ENCODE data around the gene PDE6H. TPM values are rescaled to one million over a fixed set of nuclear protein-coding genes. Genes with fewer than 3 reads are reported as not detected.

PDE6H gene
- total RNA-seq, 4 donors from 2014 or later, result not detected

- Histone ChIP-seq H3K9me3 (no peaks in the 10 kb centered on the region), H3K4me3 (no peak overlapping the region), H3K27ac (peak overlapping the region in 3 of 4 donors; percentile 41 to 68 (median 67)), H3K4me1 (peaks cover 9 to 24% (median 12%) of the 10 kb centered on the region in 3 donors), H3K27me3 (no peaks in the 10 kb centered on the region), H3K36me3 (no peaks in the 10 kb centered on the region)
- no peak for TF ChIP-seq EP300 (IDR thresholded peaks at IDR 0.05)
- TF ChIP-seq CTCF (IDR thresholded peaks at IDR 0.05), result no peak
- TF ChIP-seq POLR2AphosphoS5 (IDR thresholded peaks at IDR 0.05), result no peak
- TF ChIP-seq POLR2A (IDR thresholded peaks at IDR 0.05), result no peak
- 46 to 63% methylated on average over 3 of the region's 3 CpGs for WGBS, 2 donors (ENCODE audit: low coverage in 1 of 2)
- no peak for ATAC-seq
Observed at GRCh38 chr12:14994610-14995009, 21.8 kb downstream of the PDE6H start.

- H3K36me3 ChIP-seq, result no peaks in the 10 kb centered on the region
- H3K27me3 ChIP-seq, result no peaks in the 10 kb centered on the region
- peak overlapping the region in 3 of 4 donors; percentile 41 to 68 (median 67) for H3K27ac ChIP-seq
- ATAC-seq, result peak; percentile 6
- H3K4me3 ChIP-seq, result no peak overlapping the region
- H3K4me1 ChIP-seq, result peaks cover 9 to 24% (median 12%) of the 10 kb centered on the region in 3 donors
- 87 to 90% methylated on average over 3 of the region's 3 CpGs for WGBS, 2 donors (ENCODE audit: low coverage in 1 of 2)
- TF ChIP-seq EP300 (IDR thresholded peaks at IDR 0.05), result no peak
- TF ChIP-seq CTCF (IDR thresholded peaks at IDR 0.05), result peak; percentile 51 to 74 (median 64)
- no peak for TF ChIP-seq POLR2A (IDR thresholded peaks at IDR 0.05)
- H3K9me3 ChIP-seq, result no peaks in the 10 kb centered on the region
Observed at GRCh38 chr12:14995583-14996425, 23.0 kb downstream of the PDE6H start.

GRCh38 chr12:14997998-14998397 lies 25.2 kb downstream of the PDE6H start:
- Histone ChIP-seq H3K9me3 (no peaks in the 10 kb centered on the region), H3K4me1 (peaks cover 14 to 38% (median 18%) of the 10 kb centered on the region in 3 donors), H3K36me3 (no peaks in the 10 kb centered on the region), H3K27ac (no peak overlapping the region), H3K4me3 (no peak overlapping the region), H3K27me3 (no peaks in the 10 kb centered on the region)
- no peak for ATAC-seq
- no peak for TF ChIP-seq POLR2AphosphoS5 (IDR thresholded peaks at IDR 0.05)
- no peak for TF ChIP-seq CTCF (IDR thresholded peaks at IDR 0.05)
- TF ChIP-seq EP300 (IDR thresholded peaks at IDR 0.05), result no peak
- whole genome bisulfite sequencing, 2 donors (ENCODE audit: low coverage in 1 of 2), result 77 to 97% methylated on average over 3 of the region's 3 CpGs

- peaks cover 14 to 38% (median 18%) of the 10 kb centered on the region in 3 donors for H3K4me1 ChIP-seq
- 38 to 69% methylated on average over 2 of the region's 2 CpGs for WGBS, 2 donors (ENCODE audit: low coverage in 1 of 2)
- H3K9me3 ChIP-seq, result no peaks in the 10 kb centered on the region
- H3K4me3 ChIP-seq, result no peak overlapping the region
- H3K36me3 ChIP-seq, result no peaks in the 10 kb centered on the region
- no peak for TF ChIP-seq CTCF (IDR thresholded peaks at IDR 0.05)
- no peak for TF ChIP-seq POLR2AphosphoS5 (IDR thresholded peaks at IDR 0.05)
- no peak for TF ChIP-seq POLR2A (IDR thresholded peaks at IDR 0.05)
- TF ChIP-seq EP300 (IDR thresholded peaks at IDR 0.05), result no peak
- ATAC-seq, result no peak
- H3K27me3 ChIP-seq, result no peaks in the 10 kb centered on the region
- peak overlapping the region in 1 of 4 donors; percentile 30 for H3K27ac ChIP-seq
Observed at GRCh38 chr12:14999021-14999694, 26.3 kb downstream of the PDE6H start.

All from gastroesophageal sphincter (tissue), 4 donors.